HG03097 (cell line): ENCODE measurements around the gene EGFLAM.

Source experiments
- ATAC-seq: cut with Tn5 transposase; IDR thresholded peaks from one replicate; pipeline ENCODE4 v1.9.1; 2021; ENCODE audit not compliant: unreplicated experiment, low FRiP score

The EGFLAM gene

GRCh38 chr5:38265546-38266179, 7.3 kb downstream of the EGFLAM start:
- ATAC-seq: no peak

DNA sequence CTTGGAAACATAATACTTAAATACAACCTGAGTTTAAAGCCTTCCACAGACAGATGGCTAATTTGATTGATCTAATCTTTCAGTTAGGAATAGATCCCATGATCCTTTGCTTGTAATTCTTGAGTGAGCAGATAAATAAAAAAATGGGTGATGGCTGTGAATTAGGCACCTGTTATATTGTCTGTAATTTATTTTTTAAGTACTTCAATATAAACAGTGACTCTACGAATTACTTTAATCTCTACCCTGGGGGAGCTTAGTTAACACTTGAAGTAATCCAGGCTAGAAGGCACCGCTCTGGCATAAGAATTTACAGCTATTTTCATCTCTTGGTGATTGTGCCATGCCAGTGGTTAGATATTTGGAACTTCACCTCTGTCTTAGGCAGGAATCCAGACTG, 9.0 kb downstream of the EGFLAM start:
- no peak for ATAC-seq

GRCh38 chr5:38273626-38274025, 15.3 kb downstream of the EGFLAM start:
- no peak for ATAC-seq

DNA sequence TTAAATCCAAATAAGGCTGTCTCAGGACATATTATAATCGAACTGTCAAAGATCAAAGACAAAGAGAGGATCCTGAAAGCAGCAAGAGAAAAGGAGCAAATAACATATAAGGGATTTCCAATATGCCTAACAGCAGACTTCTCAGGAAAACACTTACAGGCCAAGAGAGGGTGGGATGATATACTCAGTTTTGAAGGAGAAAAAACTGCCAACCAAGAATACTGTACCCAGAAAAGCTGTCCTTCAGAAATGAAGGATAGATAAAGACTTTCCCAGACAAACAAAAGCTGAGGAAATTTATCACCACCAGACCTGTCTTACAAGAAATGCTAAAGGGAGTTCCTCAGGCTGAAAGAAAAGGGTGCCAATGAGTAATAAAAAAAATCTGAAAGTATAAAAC, 16.0 kb downstream of the EGFLAM start:
- no peak for ATAC-seq

- ATAC-seq: no peak
Measured at GRCh38 chr5:38284384-38284783, 26.0 kb downstream of the EGFLAM start.

DNA sequence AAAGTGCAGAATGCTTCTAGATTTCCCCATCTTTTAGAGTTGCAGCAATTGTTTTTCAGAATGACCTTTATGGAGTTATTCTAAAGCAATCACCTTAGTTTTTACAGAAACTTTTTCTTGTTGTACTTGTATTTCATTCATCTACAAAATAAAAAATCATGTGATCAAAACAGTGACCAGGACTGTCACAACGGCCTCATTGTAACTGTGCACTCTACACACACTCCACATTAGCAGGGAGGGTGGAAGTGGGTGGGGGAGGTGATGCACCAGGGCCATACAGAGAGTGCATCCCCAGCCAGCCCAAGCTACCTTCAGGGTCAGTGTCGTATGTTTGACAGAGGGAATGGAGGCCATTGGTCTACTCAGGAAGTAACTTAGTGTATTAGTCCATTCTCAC, 26.9 kb downstream of the EGFLAM start:
- no peak for ATAC-seq

GRCh38 chr5:38286002-38286401, 27.6 kb downstream of the EGFLAM start:
- ATAC-seq: no peak

DNA sequence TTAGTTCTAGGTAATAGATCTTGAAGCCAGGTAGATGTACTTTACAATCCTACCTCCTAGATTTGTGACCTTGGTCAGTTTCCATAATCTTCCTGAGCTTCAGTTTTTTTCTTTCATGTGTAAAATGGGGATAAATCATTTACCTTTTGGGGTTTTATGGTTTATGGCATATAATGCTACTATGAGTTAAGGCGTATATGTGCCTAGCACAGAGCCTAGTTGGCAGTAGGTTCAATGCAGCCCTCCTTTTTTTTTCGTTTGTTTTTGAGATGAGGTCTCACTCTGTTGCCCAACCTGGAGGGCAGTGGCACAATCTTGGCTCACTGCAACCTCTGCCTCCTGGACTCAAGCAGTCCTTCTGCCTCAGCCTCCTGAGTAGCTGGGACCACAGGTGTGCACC, 28.8 kb downstream of the EGFLAM start:
- no peak for ATAC-seq

- no peak for ATAC-seq
Measured at GRCh38 chr5:38289457-38289856, 31.1 kb downstream of the EGFLAM start.

DNA sequence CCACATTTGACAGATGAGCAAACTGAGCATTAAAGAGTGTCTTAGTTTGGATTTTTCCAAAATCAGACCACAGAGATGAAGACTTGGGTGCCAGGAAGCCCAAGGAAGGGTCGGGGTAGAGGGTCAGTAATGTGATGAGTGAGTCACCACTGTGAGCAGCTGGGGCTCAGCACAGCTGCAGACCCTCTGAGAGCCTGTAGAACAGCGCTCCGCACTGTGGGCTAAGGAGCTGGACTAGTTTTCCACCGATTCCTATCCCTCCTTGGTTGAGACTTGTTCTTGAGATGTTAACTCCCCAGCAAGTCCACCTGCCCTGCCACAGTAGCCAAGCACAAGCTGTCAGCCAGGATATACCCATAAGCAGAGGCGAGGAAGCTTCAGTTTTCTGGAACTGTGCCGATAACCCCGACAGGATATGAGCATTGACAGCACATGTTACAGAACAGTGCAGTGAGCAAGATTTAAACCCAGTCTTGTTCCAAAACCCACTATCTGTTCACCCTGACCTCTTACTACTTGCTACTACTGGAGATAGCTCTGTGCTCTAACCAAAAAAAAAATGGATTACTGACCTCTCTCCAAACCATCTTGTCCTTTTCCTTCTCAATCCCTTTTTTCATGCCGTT, 31.8 kb downstream of the EGFLAM start:
- no peak for ATAC-seq

DNA sequence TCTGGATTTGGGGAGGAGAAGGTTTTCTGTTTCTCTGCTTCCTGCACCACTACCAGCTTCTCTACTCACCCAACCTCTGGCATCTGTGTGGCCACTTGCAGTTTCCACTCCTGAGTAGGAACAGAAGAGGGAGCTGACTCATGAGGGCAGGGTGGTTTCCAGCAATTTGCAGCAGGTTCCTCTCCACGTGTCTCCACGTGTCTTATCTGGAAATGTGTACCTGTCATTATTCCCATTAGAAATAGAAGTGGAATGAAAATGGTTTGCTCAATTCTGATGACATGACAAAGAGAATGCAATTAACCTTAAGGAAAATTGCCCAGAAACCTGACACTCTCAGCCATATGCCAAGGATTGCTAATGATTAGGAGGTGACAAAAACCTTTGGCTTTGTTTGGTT, 33.0 kb downstream of the EGFLAM start:
- ATAC-seq: no peak

- ATAC-seq: no peak
Measured at GRCh38 chr5:38292228-38292627, 33.9 kb downstream of the EGFLAM start.

GRCh38 chr5:38295751-38296150, 37.4 kb downstream of the EGFLAM start:
- ATAC-seq: no peak

- no peak for ATAC-seq
Measured at GRCh38 chr5:38297830-38298608, 39.7 kb downstream of the EGFLAM start.

DNA sequence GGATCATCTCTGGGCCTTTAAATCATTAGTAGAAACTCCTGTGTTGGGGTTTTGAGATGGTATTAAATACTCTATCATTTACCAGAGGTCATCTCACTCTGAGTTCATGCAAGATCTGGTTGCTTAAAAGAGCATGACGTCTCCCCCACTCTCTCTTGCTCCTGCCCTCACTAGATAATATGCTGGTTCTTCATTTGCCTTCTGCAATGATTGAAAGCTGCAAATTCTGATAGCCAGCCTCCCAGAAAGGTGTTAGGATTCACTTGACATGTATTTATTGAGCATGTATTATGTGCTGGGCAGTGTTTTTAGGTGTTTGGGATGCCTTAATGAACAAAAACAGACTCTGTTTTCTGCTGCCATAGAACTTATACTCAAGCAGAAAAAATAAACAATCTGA, 41.2 kb downstream of the EGFLAM start:
- no peak for ATAC-seq

DNA sequence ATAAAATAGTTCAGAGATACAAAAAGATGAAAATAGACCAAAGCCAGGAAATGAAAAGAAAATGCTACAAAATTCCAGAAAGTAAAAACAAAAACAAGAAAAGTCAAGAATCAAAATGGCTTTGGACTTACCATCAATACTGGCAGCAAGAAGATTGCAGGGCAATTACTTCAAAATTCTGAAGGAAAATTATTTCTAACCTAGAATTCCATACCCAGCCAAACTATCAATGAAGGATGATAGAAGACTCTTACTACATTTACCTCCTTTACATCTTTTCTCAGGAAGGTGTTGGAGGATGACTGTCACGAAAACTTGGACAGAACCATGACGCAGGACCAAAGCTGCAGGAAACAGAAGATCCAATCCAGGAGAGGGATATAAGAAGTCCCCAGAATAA, 46.8 kb downstream of the EGFLAM start:
- no peak for ATAC-seq

- no peak for ATAC-seq
Measured at GRCh38 chr5:38307845-38308244, 49.5 kb downstream of the EGFLAM start.

DNA sequence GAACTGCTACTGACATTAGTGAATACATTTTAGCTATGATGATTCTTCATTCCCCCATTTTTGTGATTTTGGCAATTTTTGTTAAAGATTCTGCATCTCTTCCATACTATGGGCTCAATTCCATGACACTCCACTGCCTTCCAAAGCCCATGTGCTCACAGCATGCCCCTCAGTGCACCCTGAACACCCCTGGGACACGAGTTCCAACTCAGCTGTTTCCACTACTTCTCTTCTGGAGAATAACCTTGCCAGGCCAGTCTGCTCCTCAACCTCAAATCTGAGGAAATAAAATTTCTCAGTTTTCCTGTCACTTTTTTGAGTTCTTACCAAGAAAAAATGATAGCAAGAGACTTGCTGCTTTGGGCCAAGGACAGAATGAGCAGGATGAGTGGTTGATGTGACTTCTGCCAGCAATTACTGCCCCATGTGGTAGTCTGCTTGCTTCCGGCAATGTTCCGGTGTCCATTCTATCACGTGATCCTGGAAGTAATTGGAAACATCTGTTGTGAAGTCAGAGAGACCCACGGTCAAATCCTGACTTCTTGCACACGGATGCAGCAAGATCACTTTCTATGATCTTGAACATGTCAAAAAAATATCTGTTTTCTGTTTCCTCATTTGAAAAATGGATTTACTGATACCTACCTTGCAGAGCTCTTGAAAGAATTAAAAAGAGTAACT, 58.3 kb downstream of the EGFLAM start:
- ATAC-seq: no peak

GRCh38 chr5:38317868-38318267, 59.5 kb downstream of the EGFLAM start:
- no peak for ATAC-seq

GRCh38 chr5:38319491-38319890, 61.1 kb downstream of the EGFLAM start:
- ATAC-seq: no peak

DNA sequence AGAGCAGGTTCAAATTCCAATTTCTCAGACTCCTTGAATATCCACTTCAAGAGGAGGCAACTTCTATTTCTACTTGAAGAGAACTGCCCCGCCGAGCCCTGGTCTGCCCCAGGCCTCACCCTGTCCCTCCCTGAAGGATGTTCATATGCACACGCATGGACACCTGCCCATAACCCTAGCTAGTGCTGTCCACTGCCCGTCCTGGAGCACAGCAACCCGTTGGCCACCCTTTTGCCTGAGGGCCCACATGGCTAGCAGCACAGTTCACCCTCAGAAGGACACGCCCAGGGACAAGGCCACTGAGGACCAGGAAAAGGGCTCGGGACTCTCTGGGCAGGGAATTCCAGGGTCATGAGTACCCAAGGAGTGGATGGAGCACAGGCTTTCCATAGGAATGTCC, 63.6 kb downstream of the EGFLAM start:
- ATAC-seq: no peak
